Kidney capillary endothelial cell (primary cell): ENCODE measurements around the gene SLC15A4.

Experiments
- DNase-seq: peaks from one replicate; pipeline ENCODE4 v3.0.0-alpha.2; 2018; ENCODE audit warnings: low spot score

Gene SLC15A4

DNA sequence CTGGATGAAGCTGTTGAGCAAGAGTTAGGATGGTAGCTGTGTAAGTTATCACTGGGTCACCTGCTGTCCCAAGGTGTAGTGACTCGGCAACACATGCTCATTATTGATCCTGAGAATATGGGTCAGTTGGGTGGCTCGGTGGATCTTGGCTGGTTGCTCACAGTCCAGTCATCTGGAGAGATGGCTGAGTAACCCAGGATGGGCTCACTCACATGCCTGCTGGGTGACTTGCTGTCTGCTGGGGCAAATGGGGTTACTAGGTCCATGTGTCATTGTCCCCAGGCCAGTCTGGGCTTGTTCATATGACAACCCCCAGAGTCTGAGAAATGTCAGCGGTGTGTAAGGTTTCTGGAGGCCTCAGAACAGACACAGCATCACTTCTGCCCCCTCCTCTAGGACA, 69.5 kb downstream of the SLC15A4 start:
- no peak for DNase-seq

DNA sequence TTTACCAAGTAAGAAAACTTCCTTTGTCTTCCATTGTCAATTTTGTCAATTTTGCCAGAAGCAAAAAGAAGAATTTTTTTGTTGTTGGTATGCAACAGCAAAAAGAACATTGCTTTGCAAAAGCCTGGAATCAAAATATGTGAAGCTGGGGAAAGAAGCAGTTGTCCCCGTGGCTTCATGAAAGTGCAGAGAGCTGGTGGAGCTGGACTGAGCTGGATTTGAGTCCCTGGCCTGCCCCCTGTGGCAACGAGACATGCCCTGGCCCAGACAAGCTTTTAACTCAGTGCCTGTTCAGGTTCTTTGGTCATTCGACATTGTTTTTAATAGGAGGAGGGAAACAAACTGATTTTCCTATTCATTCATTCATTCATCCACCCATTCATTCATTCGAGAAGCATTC, 70.3 kb downstream of the SLC15A4 start:
- no peak for DNase-seq

DNA sequence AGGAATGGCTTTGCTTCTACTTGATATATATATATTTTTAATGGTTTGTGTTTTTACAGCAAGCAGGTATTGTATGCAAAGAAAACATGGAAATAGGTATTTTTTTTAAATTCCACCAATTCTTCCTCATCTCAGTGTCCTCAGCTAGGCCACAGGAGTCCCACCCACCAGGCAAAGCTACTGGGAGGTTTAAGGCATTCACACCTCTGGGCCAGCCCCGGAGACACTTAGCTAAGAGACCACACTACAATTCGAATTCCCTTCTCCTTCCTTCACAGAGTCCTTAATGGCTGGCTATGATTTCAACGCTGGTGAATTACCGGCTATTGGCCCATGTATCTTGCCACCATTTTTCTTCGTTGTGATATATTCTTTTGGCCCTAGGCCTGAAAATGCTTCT, 71.4 kb downstream of the SLC15A4 start:
- DNase-seq = no peak

- no peak for DNase-seq
These were observed 76.3 kb downstream of the SLC15A4 start for GRCh38 chr12:128747441-128747840.

- DNase-seq = no peak
These were observed 77.7 kb downstream of the SLC15A4 start for GRCh38 chr12:128745772-128746689.

GRCh38 chr12:128743916-128744315, 79.8 kb downstream of the SLC15A4 start:
- no peak for DNase-seq
